Stomach (tissue), 9 donors: ENCODE results near the gene LRMDA. TPM values are rescaled to one million over a fixed set of nuclear protein-coding genes. Genes with fewer than 3 reads are reported as not detected.
A peak's percentile ranks its signal among the peaks of the same experiment; 100 is the strongest.

Experiments used
- DNase-seq, 2 donors: peaks; one replicate each; pipeline versions ENCODE4 v3.0.0 to v3.0.0-alpha.2; 2013 to 2019
- H3K27ac ChIP-seq, 5 donors: fragments of 200-600 bp in 4 of 5; sonication (generic) in 4 of 5; one replicate each; pipeline ENCODE4 v1.5.1; 2013 to 2019; ENCODE audit warnings: mild to moderate bottlenecking in 1 of 5, moderate library complexity in 1 of 5
- H3K27me3 ChIP-seq, 3 donors: fragments of 200-600 bp; sonication (generic); one replicate each; pipeline ENCODE4 v1.5.1; 2017 to 2019; ENCODE audit warnings: mixed run types in 1 of 3
- H3K36me3 ChIP-seq, 4 donors: fragments of 200-600 bp; sonication (generic); 1 replicate in 3 of 4; 2 replicates in 1 of 4; pipeline ENCODE4 v1.5.1; 2016 to 2019
- H3K4me1 ChIP-seq, 4 donors: fragments of 200-600 bp; sonication (generic); one replicate each; pipeline ENCODE4 v1.5.1; 2016 to 2019
- H3K4me3 ChIP-seq, 4 donors: fragments of 200-600 bp; sonication (generic) in 3 of 4; one replicate each; pipeline ENCODE4 v1.5.1; 2016 to 2019; ENCODE audit warnings: mild to moderate bottlenecking in 1 of 4
- H3K9me3 ChIP-seq, 4 donors: fragments of 200-600 bp; sonication (generic); one replicate each; pipeline ENCODE4 v1.5.1; 2016 to 2019
- CTCF ChIP-seq, 7 experiments: fragments of 450-650 bp in 4 of 7; fragments of 200-600 bp in 3 of 7; sonication (generic) in 3 of 7; IDR thresholded peaks; one replicate each; pipeline ENCODE4 v1.5.1; 2016 to 2019; ENCODE audit warnings: antibody characterized with exemption in 7 of 7, control low read depth in 2 of 7, mild to moderate bottlenecking in 1 of 7
- EP300 ChIP-seq: sonication (generic); formaldehyde crosslinking; IDR thresholded peaks from one replicate; pipeline ENCODE4 v1.6.1; 2017; ENCODE audit warnings: antibody characterized with exemption
- POLR2A ChIP-seq, 4 donors: fragments of 450-650 bp; IDR thresholded peaks; one replicate each; pipeline ENCODE4 v1.6.1; 2016; ENCODE audit warnings: antibody characterized with exemption in 4 of 4, control low read depth in 2 of 4, mild to moderate bottlenecking in 1 of 4, moderate library complexity in 1 of 4
- POLR2AphosphoS5 ChIP-seq, 3 donors: sonication (generic); formaldehyde crosslinking; IDR thresholded peaks; one replicate each; pipeline ENCODE4 v1.6.1; 2016; ENCODE audit warnings: antibody characterized with exemption in 3 of 3
- WGBS, 5 donors: extraction: QIAGEN DNeasy Blood & Tissue Kit in 3 of 5; methylation state at CpG; one replicate each; pipeline versions ENCODE4 v1.1.5 to v1.1.7; 2013 to 2018; 5-methylcytosine and 5-hydroxymethylcytosine counted together
- intact Hi-C: fragments of 100-400 bp; cut with DNase I; formaldehyde crosslinking; loops from one replicate; pipeline ENCODE4 v1.15.1; 2023; ENCODE audit warnings: low total_unique reads
- polyA plus RNA-seq, 3 donors: library from polyadenylated mRNA; stranded (reverse); fragments of 200-250 nt; gene quantifications; one replicate each; pipeline ENCODE4 v1.2.3, GENCODE V29; 2013
- total RNA-seq, 5 donors: library from RNA; depleted of rRNA; stranded (reverse); fragments of >200 nt; gene quantifications; one replicate each; pipeline versions ENCODE4 v1.1.0 to v1.2.3, GENCODE V29; 2014 to 2016
- donor health status: healthy with polysubstance abuse.
- donor health status: Bipolar disorder and iron deficiency.
- donor health status: healthy.

Gene LRMDA
- total and polyA plus RNA-seq, 8 donors = 1.3 to 30.2 (median 13.6) TPM; not detected in 1

- no peak for DNase-seq
- 28 to 58% (median 30%) methylated on average over 2 of the region's 2 CpGs for WGBS, 5 donors
- intact Hi-C loops = no loop called here
- Histone ChIP-seq H3K36me3 (peaks cover 0 to 6% (median 0%) of the 10 kb centered on the region in 4 donors), H3K27me3 (no peaks in the 10 kb centered on the region), H3K27ac (no peak overlapping the region), H3K4me3 (no peak overlapping the region), H3K9me3 (no peaks in the 10 kb centered on the region), H3K4me1 (peaks cover 8 to 49% (median 23%) of the 10 kb centered on the region in 4 donors)
- no peak for TF ChIP-seq POLR2AphosphoS5 (IDR thresholded peaks at IDR 0.05)
- no peak for TF ChIP-seq EP300
- no peak for TF ChIP-seq POLR2A (IDR thresholded peaks at IDR 0.05)
- TF ChIP-seq CTCF (IDR thresholded peaks at IDR 0.05) = no peak
Observed at GRCh38 chr10:75435291-75435690, 3.9 kb downstream of the LRMDA start.

- Histone ChIP-seq H3K27me3 (no peaks in the 10 kb centered on the region), H3K4me1 (peaks cover 0 to 37% (median 17%) of the 10 kb centered on the region in 4 donors), H3K4me3 (no peak overlapping the region), H3K27ac (no peak overlapping the region), H3K36me3 (peaks cover 0 to 6% (median 0%) of the 10 kb centered on the region in 4 donors), H3K9me3 (no peaks in the 10 kb centered on the region)
- no peak for TF ChIP-seq EP300
- no peak for TF ChIP-seq POLR2AphosphoS5 (IDR thresholded peaks at IDR 0.05)
- TF ChIP-seq POLR2A (IDR thresholded peaks at IDR 0.05) = no peak
- no peak for TF ChIP-seq CTCF (IDR thresholded peaks at IDR 0.05)
- no peak for DNase-seq
- intact Hi-C loops = no loop called here
Observed at GRCh38 chr10:75436896-75437295, 5.5 kb downstream of the LRMDA start.

- no peak for TF ChIP-seq EP300
- TF ChIP-seq POLR2A (IDR thresholded peaks at IDR 0.05) = no peak
- TF ChIP-seq POLR2AphosphoS5 (IDR thresholded peaks at IDR 0.05) = no peak
- no peak for TF ChIP-seq CTCF (IDR thresholded peaks at IDR 0.05)
- Histone ChIP-seq H3K4me1 (peaks cover 0 to 29% (median 11%) of the 10 kb centered on the region in 4 donors), H3K4me3 (no peak overlapping the region), H3K27me3 (no peaks in the 10 kb centered on the region), H3K27ac (peak overlapping the region in 2 of 5 donors; percentile 29 to 47), H3K36me3 (peaks cover 0 to 6% (median 0%) of the 10 kb centered on the region in 4 donors), H3K9me3 (no peaks in the 10 kb centered on the region)
- intact Hi-C loops = no loop called here
- WGBS, 5 donors = 92 to 99% (median 93%) methylated on average over 3 of the region's 3 CpGs
- DNase-seq = no peak
Observed at GRCh38 chr10:75437693-75438092, 6.3 kb downstream of the LRMDA start.

DNA sequence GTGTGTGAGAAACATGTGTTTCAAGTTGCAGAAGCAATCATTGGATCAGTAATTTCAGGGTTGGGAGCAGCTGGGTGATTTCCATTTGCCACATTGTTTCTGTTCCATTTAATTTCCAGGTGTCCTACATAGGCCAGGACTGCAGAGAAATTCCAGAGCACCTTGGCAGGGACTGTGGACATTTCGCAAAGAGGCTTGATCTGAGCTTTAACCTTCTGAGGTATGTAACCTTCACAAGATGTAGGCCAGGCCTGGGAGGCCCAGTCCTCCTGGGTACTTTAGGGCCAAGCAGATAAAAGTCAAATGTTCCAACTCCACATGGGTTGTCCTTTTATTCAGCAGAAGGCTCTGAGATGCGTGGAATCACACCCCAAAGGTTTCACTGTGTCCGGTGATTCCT is 6.9 kb downstream of the LRMDA start:
- peak overlapping the region in 3 of 5 donors; percentile 28 to 47 (median 29) for H3K27ac ChIP-seq
- TF ChIP-seq CTCF (IDR thresholded peaks at IDR 0.05) (no peak), POLR2AphosphoS5 (IDR thresholded peaks at IDR 0.05) (peak in 1 of 3 donors; percentile 19)
- peaks cover 0 to 6% (median 0%) of the 10 kb centered on the region in 4 donors for H3K36me3 ChIP-seq
- intact Hi-C loops = no loop called here
- H3K27me3 ChIP-seq = no peaks in the 10 kb centered on the region
- DNase-seq = peak in 1 of 2 donors; percentile 63
- WGBS, 5 donors = 63 to 78% (median 71%) methylated on average over 3 of the region's 3 CpGs
- H3K4me3 ChIP-seq = no peak overlapping the region
- peaks cover 0 to 5% (median 2%) of the 10 kb centered on the region in 4 donors for H3K9me3 ChIP-seq
- peaks cover 0 to 25% (median 11%) of the 10 kb centered on the region in 4 donors for H3K4me1 ChIP-seq
